Peyer's patch (tissue), 4 donors: Measurements from ENCODE around the gene TTL. TPM values are rescaled to one million over a fixed set of nuclear protein-coding genes. Genes with fewer than 3 reads are reported as not detected.
"Not testable (repeated sequence)": the region's sequence is repeated elsewhere in the genome, so short reads cannot be mapped to it uniquely, and the experiment has no call there.

Experiments
- DNase-seq, 3 donors: peaks; one replicate each; pipeline ENCODE4 v3.0.0-alpha.2; 2017 to 2019
- H3K27ac ChIP-seq, 4 donors: fragments of 200-600 bp; sonication (generic); one replicate each; pipeline ENCODE4 v1.5.1; 2016 to 2019
- H3K27me3 ChIP-seq, 2 donors: fragments of 200-600 bp; sonication (generic); one replicate each; pipeline ENCODE4 v1.5.1; 2019
- H3K36me3 ChIP-seq, 3 donors: fragments of 200-600 bp; sonication (generic); one replicate each; pipeline ENCODE4 v1.5.1; 2016 to 2019
- H3K4me1 ChIP-seq, 4 donors: fragments of 200-600 bp; sonication (generic); one replicate each; pipeline ENCODE4 v1.5.1; 2016 to 2019
- H3K4me3 ChIP-seq, 4 donors: fragments of 200-600 bp; sonication (generic); 1 replicate in 3 of 4; 2 replicates in 1 of 4; pipeline ENCODE4 v1.5.1; 2016 to 2019; ENCODE audit warnings: mild to moderate bottlenecking in 1 of 4
- H3K9me3 ChIP-seq, 4 donors: fragments of 200-600 bp; sonication (generic); one replicate each; pipeline ENCODE4 v1.5.1; 2016 to 2019; ENCODE audit warnings: mild to moderate bottlenecking in 1 of 4
- CTCF ChIP-seq, 6 experiments: fragments of 450-650 bp in 4 of 6; fragments of 200-600 bp in 2 of 6; sonication (generic) in 1 of 6; IDR thresholded peaks; one replicate each; pipeline ENCODE4 v1.5.1; 2017 to 2019; ENCODE audit warnings: antibody characterized with exemption in 6 of 6, mild to moderate bottlenecking in 3 of 6, moderate library complexity in 1 of 6
- POLR2A ChIP-seq, 2 donors: fragments of 450-650 bp; IDR thresholded peaks; one replicate each; pipeline ENCODE4 v1.5.1; 2017; ENCODE audit warnings: antibody characterized with exemption in 2 of 2, mild to moderate bottlenecking in 2 of 2, moderate library complexity in 2 of 2
- total RNA-seq, 4 donors: library from RNA; depleted of rRNA; stranded (reverse); fragments of >200 nt; gene quantifications; one replicate each; pipeline ENCODE4 v1.1.0, GENCODE V29; 2016

The TTL gene
- total RNA-seq, 4 donors from 2014 or later, result 6.8 to 15.7 (median 13.2) TPM

DNA sequence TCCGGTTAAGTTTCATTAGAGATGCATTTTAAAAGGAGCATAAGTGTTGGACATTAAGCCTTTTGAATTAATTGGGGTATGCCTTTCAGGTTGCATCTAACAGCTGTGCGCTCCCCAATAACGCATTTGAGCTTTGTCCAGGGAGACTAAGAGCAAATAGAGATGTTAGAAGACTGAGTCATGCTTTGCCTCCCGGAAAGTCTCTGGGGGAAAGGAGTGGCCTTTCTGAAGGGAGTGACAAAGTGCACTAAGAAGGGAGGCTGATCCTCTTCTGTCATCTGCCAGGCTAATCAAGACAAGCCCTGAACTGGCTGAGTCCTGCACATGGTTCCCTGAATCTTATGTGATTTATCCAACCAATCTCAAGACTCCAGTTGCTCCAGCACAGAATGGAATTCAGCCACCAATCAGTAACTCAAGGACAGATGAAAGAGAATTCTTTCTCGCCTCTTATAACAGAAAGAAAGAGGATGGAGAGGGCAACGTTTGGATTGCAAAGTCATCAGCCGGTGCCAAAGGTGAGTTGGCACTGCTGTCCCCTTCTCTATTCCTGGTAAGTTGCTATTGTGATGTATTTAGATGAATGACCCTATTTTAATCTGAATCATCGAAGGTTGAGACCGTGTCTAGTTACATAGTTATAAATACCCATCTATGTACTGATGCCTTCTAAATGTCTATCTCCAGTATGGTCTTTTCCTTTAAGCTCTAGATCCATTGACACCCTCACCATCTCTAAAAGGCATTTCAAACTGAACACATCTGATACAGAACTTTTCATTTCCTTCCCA, 12.1 kb downstream of the TTL start:
- TF ChIP-seq CTCF (IDR thresholded peaks at IDR 0.05) (no peak), POLR2A (IDR thresholded peaks at IDR 0.05) (no peak)
- peak overlapping the region in 1 of 4 donors; percentile 60 for H3K27ac ChIP-seq
- H3K36me3 ChIP-seq, result peaks cover 0 to 3% (median 0%) of the 10 kb centered on the region in 3 donors
- peaks cover 0 to 13% (median 0%) of the 10 kb centered on the region in 4 donors for H3K4me1 ChIP-seq
- no peaks in the 10 kb centered on the region for H3K9me3 ChIP-seq
- H3K4me3 ChIP-seq, result no peak overlapping the region
- DNase-seq, result peak in 1 of 3 donors; percentile 63
- H3K27me3 ChIP-seq, result no peaks in the 10 kb centered on the region

GRCh38 chr2:112494828-112495227, 12.9 kb downstream of the TTL start:
- Histone ChIP-seq H3K27ac (no peak overlapping the region), H3K9me3 (no peaks in the 10 kb centered on the region), H3K4me1 (peaks cover 0 to 13% (median 0%) of the 10 kb centered on the region in 4 donors), H3K36me3 (peaks cover 0 to 3% (median 0%) of the 10 kb centered on the region in 3 donors), H3K27me3 (no peaks in the 10 kb centered on the region), H3K4me3 (no peak overlapping the region)
- no peak for DNase-seq
- TF ChIP-seq CTCF (IDR thresholded peaks at IDR 0.05) (no peak), POLR2A (IDR thresholded peaks at IDR 0.05) (no peak)

- not testable (repeated sequence) for H3K27me3 ChIP-seq, H3K4me3 ChIP-seq, H3K36me3 ChIP-seq, H3K9me3 ChIP-seq, DNase-seq, H3K27ac ChIP-seq
- peaks cover 0 to 13% (median 0%) of the 10 kb centered on the region in 4 donors for H3K4me1 ChIP-seq
Measured at GRCh38 chr2:112495878-112496277, 13.9 kb downstream of the TTL start.

DNA sequence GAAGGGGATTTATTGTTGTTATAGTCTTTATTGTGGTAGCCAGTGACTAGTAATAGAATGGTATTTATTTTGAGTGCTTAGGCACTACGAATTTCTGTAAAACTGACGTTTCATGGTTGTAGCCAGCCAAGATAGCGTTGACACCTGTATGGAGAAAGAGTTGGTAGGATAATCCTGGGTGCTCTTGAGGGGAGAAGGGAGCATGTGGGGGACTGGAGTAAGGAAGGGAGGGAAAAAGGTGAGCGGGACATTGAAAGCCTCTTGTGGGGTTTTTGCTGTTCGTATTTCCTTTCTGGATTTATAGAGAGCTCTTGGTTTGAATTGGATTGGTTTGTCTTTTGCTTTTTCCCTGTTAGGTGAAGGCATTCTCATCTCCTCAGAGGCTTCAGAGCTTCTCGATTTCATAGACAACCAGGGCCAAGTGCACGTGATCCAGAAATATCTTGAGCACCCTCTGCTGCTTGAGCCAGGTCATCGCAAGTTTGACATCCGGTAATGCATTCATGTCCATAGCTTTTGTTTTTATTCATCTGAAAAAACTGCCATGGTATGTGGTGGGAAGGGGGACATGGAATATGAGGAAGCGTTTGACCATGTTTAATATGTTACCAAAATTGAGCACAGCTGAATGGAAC, 19.0 kb downstream of the TTL start:
- not testable (repeated sequence) for H3K4me3 ChIP-seq, H3K4me1 ChIP-seq, H3K27me3 ChIP-seq, H3K36me3 ChIP-seq, H3K27ac ChIP-seq, H3K9me3 ChIP-seq
- DNase-seq, result peak in 2 of 3 donors; percentile 37 to 72
- peak in 4 of 6 experiments; percentile 43 to 75 (median 56) for TF ChIP-seq CTCF (IDR thresholded peaks at IDR 0.05)

GRCh38 chr2:112509239-112509998, 27.5 kb downstream of the TTL start:
- not testable (repeated sequence) for DNase-seq, H3K9me3 ChIP-seq, H3K27me3 ChIP-seq, H3K27ac ChIP-seq, H3K4me3 ChIP-seq, H3K36me3 ChIP-seq, H3K4me1 ChIP-seq

DNA sequence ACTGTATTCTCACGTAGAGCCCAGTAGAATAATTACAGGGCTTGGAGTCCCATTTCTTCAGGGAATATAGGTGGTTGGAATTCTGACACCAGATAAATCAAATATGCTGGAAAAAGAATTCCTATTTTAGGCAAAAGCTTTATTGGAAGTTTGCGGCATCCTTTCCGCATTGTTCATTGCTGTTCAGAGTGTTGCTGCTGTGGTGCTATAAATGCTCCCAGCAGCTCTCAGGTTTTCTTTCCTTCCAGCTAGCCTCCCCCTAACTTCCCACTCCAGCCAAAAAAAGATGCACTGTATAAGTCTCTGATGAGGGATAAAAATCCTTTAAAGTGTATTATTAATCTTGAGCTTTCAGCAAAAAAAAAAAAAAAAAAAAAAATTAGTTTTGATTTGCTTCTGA, 34.8 kb downstream of the TTL start:
- Histone ChIP-seq H3K36me3 (peaks cover 0 to 34% (median 0%) of the 10 kb centered on the region in 3 donors), H3K4me1 (no peaks in the 10 kb centered on the region), H3K27me3 (no peaks in the 10 kb centered on the region), H3K27ac (no peak overlapping the region), H3K4me3 (no peak overlapping the region), H3K9me3 (no peaks in the 10 kb centered on the region)
- no peak for TF ChIP-seq POLR2A (IDR thresholded peaks at IDR 0.05)
- TF ChIP-seq CTCF (IDR thresholded peaks at IDR 0.05), result no peak
- no peak for DNase-seq
